Spleen (tissue), 11 donors: ENCODE measurements around the gene SEMA6D. TPM values are rescaled to one million over a fixed set of nuclear protein-coding genes. Genes with fewer than 3 reads are reported as not detected.

Experiments used
- DNase-seq: peaks from one replicate; pipeline ENCODE4 v3.0.0-alpha.2; 2020
- H3K27ac ChIP-seq, 8 donors: fragments of 200-600 bp; sonication (generic) in 7 of 8; 1 replicate in 4 of 8; 2 replicates in 4 of 8; pipeline versions ENCODE4 v1.5.0 to v1.8.0; 2016 to 2021; ENCODE audit warnings: inconsistent platforms in 4 of 8, mild to moderate bottlenecking in 4 of 8, moderate library complexity in 1 of 8
- H3K27me3 ChIP-seq, 7 donors: fragments of 200-600 bp; sonication (generic) in 6 of 7; replicated peaks in 1 of 7; 1 replicate in 4 of 7; 2 replicates in 3 of 7; pipeline versions ENCODE4 v1.5.0 to v1.8.0; 2016 to 2021; ENCODE audit warnings: inconsistent platforms in 3 of 7, mild to moderate bottlenecking in 1 of 7
- H3K36me3 ChIP-seq, 6 donors: fragments of 200-600 bp; sonication (generic) in 5 of 6; 1 replicate in 4 of 6; 2 replicates in 2 of 6; pipeline versions ENCODE4 v1.5.0 to v1.8.0; 2016 to 2021; ENCODE audit warnings: inconsistent platforms in 2 of 6
- H3K4me1 ChIP-seq, 6 donors: fragments of 200-600 bp; sonication (generic) in 5 of 6; 1 replicate in 3 of 6; 2 replicates in 3 of 6; pipeline versions ENCODE4 v1.5.0 to v1.8.0; 2016 to 2021; ENCODE audit warnings: inconsistent platforms in 3 of 6
- H3K4me3 ChIP-seq, 8 donors: fragments of 200-600 bp; sonication (generic) in 7 of 8; 1 replicate in 4 of 8; 2 replicates in 4 of 8; pipeline versions ENCODE4 v1.5.0 to v1.8.0; 2016 to 2021; ENCODE audit warnings: inconsistent platforms in 4 of 8, mild to moderate bottlenecking in 4 of 8, moderate library complexity in 2 of 8
- H3K9me3 ChIP-seq, 8 donors: fragments of 200-600 bp; sonication (generic) in 7 of 8; 1 replicate in 4 of 8; 2 replicates in 4 of 8; pipeline versions ENCODE4 v1.5.0 to v1.8.0; 2016 to 2021; ENCODE audit warnings: inconsistent platforms in 4 of 8
- POLR2A ChIP-seq, 3 donors: fragments of 450-650 bp; IDR thresholded peaks; one replicate each; pipeline ENCODE4 v1.5.1; 2017; ENCODE audit warnings: antibody characterized with exemption in 3 of 3, mild to moderate bottlenecking in 1 of 3
- POLR2AphosphoS5 ChIP-seq, 3 donors: sonication (generic); formaldehyde crosslinking; IDR thresholded peaks; one replicate each; pipeline ENCODE4 v1.5.1; 2017; ENCODE audit warnings: antibody characterized with exemption in 3 of 3
- WGBS, 5 donors: extraction: QIAGEN DNeasy Blood & Tissue Kit in 3 of 5; methylation state at CpG; one replicate each; pipeline versions ENCODE4 v1.1.5 to v1.1.7; 2013 to 2018; 5-methylcytosine and 5-hydroxymethylcytosine counted together
- intact Hi-C: fragments of 100-400 bp; cut with DNase I; formaldehyde crosslinking; loops from one replicate; pipeline ENCODE4 v1.15.0; 2023; ENCODE audit warnings: low total_unique reads
- polyA plus RNA-seq, 3 donors: library from polyadenylated mRNA; stranded (reverse); fragments of 200-250 nt; gene quantifications; one replicate each; pipeline ENCODE4 v1.2.1, GENCODE V29; 2013
- total RNA-seq, 7 donors: library from RNA; depleted of rRNA in 3 of 7; stranded (reverse); fragments of >200 nt in 3 of 7; fragmentation: NEBNext Ultra II Directional in 4 of 7; extraction: Animal tissue kit (Norgen Biotek cat#: 25700) in 4 of 7; gene quantifications; one replicate each; pipeline versions ENCODE4 v1.1.0 to v1.2.1, GENCODE V29; 2016 to 2021
- TF ChIP-seq, protein P1 (sequence below), 11 experiments: fragments of 200-600 bp in 7 of 11; fragments of 450-650 bp in 4 of 11; sonication (generic) in 4 of 11; IDR thresholded peaks in 8 of 11; conservative IDR thresholded peaks in 3 of 11; 1 replicate in 7 of 11; 2 replicates in 4 of 11; pipeline versions ENCODE4 v1.4.0 to v1.8.0; 2016 to 2021; ENCODE audit warnings: antibody characterized with exemption in 11 of 11, inconsistent platforms in 4 of 11, mild to moderate bottlenecking in 1 of 11
- donor health status: healthy with polysubstance abuse.
- donor health status: DM: no; HTN: no; CAD: no; lungs with moderate emphysema.
- donor health status: DM: no; HTN: no; CAD: no.
- donor health status: Bipolar disorder and iron deficiency.
- donor health status: healthy.
- donor health status: DM: no; HTN: no; CAD: no.
- donor health status: DM: yes; HTN: yes; CAD: no.

The SEMA6D gene
- total and polyA plus RNA-seq, 10 donors, result 0.52 to 6.5 (median 2.3) TPM

DNA sequence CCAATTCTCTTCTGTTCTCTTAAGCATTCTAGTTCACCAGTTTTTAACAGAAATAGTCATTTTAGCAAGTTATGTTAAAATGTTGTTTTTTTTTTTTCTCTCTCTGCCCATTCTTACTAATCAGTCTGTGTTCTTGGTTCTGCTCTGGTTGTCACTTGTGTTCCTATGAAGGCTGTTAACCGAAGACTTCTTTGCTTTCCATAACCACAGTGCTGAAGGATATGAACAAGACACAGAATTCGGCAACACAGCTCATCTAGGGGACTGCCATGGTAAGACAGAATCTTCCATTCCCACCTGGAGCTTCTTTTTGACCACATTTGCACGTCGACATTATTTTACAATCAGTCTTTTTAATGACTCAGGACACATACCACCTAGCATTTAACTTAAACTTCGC is 49.1 kb downstream of the SEMA6D start:
- Histone ChIP-seq H3K4me1 (no peaks in the 10 kb centered on the region), H3K27ac (no peak overlapping the region), H3K4me3 (no peak overlapping the region), H3K9me3 (no peaks in the 10 kb centered on the region), H3K36me3 (peaks cover 0 to 56% (median 0%) of the 10 kb centered on the region in 6 donors), H3K27me3 (no peaks in the 10 kb centered on the region)
- no peak for DNase-seq
- WGBS, 5 donors, result 80 to 94% (median 87%) methylated on average over 5 of the region's 5 CpGs
- TF ChIP-seq, protein P1, sequence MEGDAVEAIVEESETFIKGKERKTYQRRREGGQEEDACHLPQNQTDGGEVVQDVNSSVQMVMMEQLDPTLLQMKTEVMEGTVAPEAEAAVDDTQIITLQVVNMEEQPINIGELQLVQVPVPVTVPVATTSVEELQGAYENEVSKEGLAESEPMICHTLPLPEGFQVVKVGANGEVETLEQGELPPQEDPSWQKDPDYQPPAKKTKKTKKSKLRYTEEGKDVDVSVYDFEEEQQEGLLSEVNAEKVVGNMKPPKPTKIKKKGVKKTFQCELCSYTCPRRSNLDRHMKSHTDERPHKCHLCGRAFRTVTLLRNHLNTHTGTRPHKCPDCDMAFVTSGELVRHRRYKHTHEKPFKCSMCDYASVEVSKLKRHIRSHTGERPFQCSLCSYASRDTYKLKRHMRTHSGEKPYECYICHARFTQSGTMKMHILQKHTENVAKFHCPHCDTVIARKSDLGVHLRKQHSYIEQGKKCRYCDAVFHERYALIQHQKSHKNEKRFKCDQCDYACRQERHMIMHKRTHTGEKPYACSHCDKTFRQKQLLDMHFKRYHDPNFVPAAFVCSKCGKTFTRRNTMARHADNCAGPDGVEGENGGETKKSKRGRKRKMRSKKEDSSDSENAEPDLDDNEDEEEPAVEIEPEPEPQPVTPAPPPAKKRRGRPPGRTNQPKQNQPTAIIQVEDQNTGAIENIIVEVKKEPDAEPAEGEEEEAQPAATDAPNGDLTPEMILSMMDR (IDR thresholded peaks at IDR 0.05 in 8 of 11, conservative IDR thresholded peaks at IDR 0.05 in 3 of 11), result no peak
- TF ChIP-seq POLR2AphosphoS5 (IDR thresholded peaks at IDR 0.05) (no peak), POLR2A (IDR thresholded peaks at IDR 0.05) (no peak)
- intact Hi-C loops, result no loop called here

DNA sequence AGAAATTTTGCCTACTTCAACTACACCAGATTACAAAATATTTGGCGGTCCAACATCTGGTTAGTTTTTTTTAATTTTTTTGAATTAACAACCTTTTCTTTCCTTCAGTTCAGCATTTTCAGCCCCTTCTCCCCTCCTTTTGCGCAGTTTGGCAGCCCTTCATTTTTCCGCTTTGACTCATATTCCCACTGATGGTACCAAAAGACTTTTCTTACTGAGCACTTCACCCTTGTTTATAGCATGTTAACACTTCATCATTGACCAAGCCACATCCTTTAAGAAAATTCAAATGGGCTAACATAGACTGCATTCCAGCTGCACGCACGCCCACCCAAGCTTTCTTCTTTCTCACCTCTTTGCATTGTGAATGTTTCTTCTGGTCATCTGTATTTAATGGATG is 49.7 kb downstream of the SEMA6D start:
- Histone ChIP-seq H3K4me3 (no peak overlapping the region), H3K9me3 (no peaks in the 10 kb centered on the region), H3K27ac (no peak overlapping the region), H3K4me1 (no peaks in the 10 kb centered on the region), H3K27me3 (no peaks in the 10 kb centered on the region), H3K36me3 (peaks cover 0 to 58% (median 0%) of the 10 kb centered on the region in 6 donors)
- intact Hi-C loops, result no loop called here
- DNase-seq, result no peak
- WGBS, 5 donors, result 91 to 97% (median 94%) methylated on average over 5 of the region's 5 CpGs
- TF ChIP-seq POLR2AphosphoS5 (IDR thresholded peaks at IDR 0.05) (no peak), POLR2A (IDR thresholded peaks at IDR 0.05) (no peak)
- TF ChIP-seq, protein P1 (IDR thresholded peaks at IDR 0.05 in 8 of 11, conservative IDR thresholded peaks at IDR 0.05 in 3 of 11), result no peak

DNA sequence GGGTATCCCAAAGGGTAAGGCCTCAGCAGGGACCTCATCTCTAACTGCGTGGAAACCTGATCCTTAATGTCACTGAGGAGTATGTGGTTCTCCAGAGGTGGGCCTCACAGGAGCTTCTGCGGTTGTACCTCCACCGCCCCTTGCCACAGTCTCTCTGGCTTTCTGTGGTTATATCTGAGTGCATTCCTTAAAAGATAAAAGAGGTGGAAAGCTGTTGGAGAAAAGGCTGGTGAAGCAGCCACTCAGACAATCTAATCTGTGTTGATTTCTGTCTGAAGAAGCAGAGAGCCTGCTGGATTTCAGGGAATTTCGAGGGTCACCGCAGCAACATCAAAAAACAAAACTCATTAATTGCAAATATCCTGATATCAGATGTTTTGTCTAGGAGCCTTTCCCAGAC is 51.4 kb downstream of the SEMA6D start:
- Histone ChIP-seq H3K4me3 (no peak overlapping the region), H3K36me3 (peaks cover 0 to 45% (median 0%) of the 10 kb centered on the region in 6 donors), H3K4me1 (no peaks in the 10 kb centered on the region), H3K27ac (no peak overlapping the region), H3K9me3 (no peaks in the 10 kb centered on the region), H3K27me3 (no peaks in the 10 kb centered on the region)
- TF ChIP-seq POLR2A (IDR thresholded peaks at IDR 0.05) (no peak), POLR2AphosphoS5 (IDR thresholded peaks at IDR 0.05) (no peak)
- TF ChIP-seq, protein P1 (IDR thresholded peaks at IDR 0.05 in 8 of 11, conservative IDR thresholded peaks at IDR 0.05 in 3 of 11), result no peak
- intact Hi-C loops, result no loop called here
- DNase-seq, result no peak
- WGBS, 5 donors, result 82 to 89% (median 84%) methylated on average over 5 of the region's 5 CpGs

DNA sequence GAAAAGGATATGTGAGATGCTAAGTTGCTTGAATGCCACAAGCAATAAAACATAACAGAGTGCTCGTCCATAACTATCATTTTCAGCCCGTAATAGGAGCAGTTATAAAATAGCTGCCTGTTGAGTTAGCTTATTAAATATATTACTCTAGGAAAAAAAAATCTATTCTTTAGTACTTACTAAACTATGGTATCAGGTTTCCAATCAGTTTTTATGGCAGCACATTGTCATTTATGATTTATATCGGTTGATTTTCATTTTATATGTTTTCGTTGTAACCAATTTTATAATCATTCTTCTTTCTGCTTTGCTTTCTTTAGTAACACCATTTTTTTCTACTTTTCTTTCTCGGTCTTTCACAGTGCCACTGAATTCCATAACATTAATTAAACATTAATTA is 51.9 kb downstream of the SEMA6D start:
- Histone ChIP-seq H3K4me3 (no peak overlapping the region), H3K27ac (no peak overlapping the region), H3K36me3 (peaks cover 0 to 41% (median 0%) of the 10 kb centered on the region in 6 donors), H3K4me1 (no peaks in the 10 kb centered on the region), H3K9me3 (no peaks in the 10 kb centered on the region), H3K27me3 (no peaks in the 10 kb centered on the region)
- intact Hi-C loops, result no loop called here
- 84 to 93% (median 88%) methylated on average over 5 of the region's 5 CpGs for WGBS, 5 donors
- DNase-seq, result no peak
- TF ChIP-seq POLR2A (IDR thresholded peaks at IDR 0.05), result no peak
- TF ChIP-seq POLR2AphosphoS5 (IDR thresholded peaks at IDR 0.05), result no peak
- TF ChIP-seq, protein P1 (IDR thresholded peaks at IDR 0.05 in 8 of 11, conservative IDR thresholded peaks at IDR 0.05 in 3 of 11), result no peak
